Activated CD8-positive, alpha-beta memory T cell treated with anti-CD3 and anti-CD28 coated beads, Interleukin-2, amount 50 U/mL, for 1 hour (primary cell): ENCODE measurements around the gene LASP1NB.
"Not testable (repeated sequence)": the region's sequence is repeated elsewhere in the genome, so short reads cannot be mapped to it uniquely, and the experiment has no call there.

Experiments used
- DNase-seq: peaks from one replicate; pipeline ENCODE4 v3.0.0-alpha.2; 2020; ENCODE audit errors: extremely low read depth

The LASP1NB gene

DNA sequence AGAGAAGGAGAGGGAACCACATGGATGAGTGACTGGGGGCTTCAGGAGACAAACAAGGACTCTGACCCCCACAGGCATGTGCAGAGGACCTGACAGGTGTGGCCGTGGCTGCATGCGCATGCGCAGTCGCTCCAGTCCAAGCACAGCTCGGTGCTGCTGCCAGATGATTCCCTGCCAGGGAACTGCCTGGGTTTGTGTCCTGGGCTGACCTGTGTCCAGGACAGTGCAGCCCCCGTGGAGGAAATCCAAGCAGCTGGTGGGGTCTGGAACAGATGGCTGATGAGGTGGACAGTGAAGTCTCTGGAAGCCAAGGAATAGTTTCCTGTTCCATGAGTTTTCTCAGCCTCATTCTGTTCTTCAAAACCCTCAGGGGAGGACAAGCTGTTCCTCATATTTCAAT is 28.2 kb upstream of the LASP1NB start:
- no peak for DNase-seq

DNA sequence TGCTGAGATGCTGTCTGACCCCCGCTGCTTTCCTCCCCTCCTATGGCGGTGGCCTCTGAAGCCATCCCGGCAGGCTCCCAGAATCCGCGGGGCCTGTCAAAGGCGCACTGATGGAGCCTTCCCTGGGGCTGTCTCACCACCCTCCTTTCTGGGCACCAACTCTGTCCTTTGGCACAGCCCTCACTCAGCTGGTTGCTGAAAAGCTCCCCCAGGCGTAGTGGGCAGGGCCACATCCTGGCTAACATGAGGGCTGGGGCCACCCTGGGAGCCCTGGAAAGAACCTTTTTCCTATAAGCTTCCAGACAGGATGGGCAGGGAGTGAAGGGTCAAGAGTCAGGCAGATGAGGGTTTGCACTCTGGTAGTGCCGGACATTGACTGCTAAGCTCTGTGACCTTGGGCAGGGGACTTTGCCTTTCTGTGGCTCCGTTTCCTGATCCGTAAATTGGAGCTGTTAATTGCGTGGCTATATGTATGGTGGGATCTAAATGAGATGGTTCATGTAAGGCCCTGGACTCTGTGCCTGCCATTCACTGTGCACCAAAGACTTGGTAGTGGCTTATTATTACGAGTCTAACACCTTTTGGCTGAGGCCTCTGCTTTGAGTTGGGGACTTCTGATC is 27.6 kb upstream of the LASP1NB start:
- no peak for DNase-seq

DNA sequence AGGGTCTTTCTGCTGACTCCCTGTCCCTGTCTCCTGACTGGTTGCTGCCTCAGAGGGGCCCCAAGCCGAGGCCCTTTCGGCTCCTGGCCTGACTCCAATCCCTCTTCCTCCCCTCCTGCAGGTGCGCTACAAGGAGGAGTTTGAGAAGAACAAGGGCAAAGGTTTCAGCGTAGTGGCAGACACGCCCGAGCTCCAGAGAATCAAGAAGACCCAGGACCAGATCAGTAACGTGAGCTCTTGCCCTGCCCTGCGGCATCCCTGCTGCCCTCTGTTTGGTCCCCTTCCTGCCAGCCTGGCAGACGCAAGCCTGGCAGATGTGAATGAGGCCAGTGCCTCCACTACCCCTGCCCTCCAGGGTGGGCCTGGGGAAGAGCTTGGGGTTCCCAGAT is 27.1 kb upstream of the LASP1NB start:
- no peak for DNase-seq

DNA sequence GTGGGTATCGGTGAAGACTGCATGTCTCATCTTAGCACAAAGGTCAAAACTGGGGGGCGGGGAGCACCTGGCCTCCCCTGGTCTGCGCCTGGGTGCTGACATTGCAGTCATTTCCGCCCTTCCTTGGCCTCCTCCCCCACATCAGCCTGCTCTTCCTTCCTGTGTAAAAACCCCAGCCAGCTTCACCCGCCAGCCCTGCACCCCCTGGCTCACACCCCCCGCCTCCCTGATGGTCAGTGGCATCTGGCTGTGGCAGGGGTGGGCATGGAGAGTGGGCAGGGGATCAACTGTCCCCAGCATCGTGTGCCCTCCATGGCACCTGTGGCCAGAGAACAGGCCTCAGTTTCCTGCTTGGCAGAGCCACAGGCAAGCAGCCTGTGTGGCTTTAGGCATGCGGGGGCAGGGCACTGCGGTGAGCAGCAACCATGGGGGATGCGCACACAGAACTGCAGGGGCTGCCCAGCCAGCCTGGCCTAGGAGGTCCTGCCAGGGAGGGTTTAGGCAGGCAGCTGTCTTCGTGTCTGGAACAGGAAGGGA is 26.5 kb upstream of the LASP1NB start:
- DNase-seq, result peak; percentile 79

DNA sequence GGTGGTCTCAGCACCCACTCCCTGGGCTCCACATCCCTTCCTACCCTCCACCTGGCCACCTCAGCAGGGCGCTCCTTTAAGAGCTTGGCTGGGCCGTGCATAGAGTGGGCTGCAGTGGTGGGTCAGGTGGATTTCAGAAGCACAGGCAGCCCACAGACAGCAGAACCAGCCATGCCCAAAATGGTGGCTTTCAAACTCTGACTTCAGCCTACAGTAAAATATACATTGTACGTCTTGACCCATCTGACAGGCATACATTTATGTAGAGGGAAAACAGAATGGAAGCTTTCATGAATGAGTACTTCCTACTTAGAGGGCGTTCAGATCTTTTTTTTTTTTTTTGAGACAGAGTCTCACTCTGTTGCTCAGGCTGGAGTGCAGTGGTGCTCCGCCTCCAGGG is 26.0 kb upstream of the LASP1NB start:
- no peak for DNase-seq

DNA sequence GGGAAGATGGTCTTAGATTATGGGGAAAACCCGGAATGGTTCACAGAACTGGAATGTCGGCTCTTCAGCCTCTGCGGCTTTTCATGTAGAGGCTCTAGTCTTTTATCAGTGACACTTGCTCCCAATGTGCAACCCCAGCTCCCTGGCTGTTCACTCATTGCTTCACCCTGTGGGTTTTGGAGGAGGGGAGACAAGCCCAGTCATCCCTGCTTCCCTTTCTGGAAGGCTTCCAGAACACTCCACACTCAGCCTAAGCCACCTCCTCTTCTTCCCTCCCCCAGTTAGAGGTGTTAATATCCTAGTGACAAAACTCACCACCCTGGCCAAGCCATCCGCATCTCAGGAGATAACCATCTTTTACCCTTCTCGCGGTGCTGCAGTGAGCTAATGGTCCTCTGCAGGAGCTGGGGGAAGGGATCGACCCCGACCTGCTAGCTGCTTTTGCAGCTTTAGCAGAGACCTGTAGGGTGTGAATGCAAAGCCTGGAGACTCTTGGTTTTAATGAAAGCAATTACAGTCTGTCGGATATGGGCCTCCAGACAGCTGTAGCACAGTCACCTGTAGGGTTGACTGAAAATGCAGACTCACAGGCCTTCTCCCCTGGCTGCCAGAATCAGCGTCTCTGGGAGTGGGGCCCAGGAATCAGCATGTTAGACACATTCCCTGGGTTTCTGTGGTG is 24.3 kb upstream of the LASP1NB start:
- no peak for DNase-seq

DNA sequence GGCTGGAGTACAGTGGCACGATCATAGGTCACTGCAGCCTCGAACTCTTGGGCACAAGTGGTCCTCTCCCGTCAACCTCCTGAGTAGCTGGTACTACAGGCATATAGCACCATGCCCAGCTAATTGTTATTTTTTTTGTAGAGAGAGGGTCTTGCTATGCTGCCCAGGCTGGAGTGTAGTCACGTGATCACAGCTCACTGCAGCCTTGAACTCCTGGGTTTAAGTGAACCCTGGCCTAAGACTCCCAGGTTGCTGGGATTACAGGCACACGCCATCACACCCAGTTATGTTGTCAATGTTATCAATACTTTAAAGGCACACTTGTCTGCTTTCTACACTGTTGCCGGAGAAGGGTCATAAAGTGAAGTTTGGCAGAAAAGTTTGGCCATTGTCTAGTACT is 22.0 kb upstream of the LASP1NB start:
- DNase-seq, result no peak

DNA sequence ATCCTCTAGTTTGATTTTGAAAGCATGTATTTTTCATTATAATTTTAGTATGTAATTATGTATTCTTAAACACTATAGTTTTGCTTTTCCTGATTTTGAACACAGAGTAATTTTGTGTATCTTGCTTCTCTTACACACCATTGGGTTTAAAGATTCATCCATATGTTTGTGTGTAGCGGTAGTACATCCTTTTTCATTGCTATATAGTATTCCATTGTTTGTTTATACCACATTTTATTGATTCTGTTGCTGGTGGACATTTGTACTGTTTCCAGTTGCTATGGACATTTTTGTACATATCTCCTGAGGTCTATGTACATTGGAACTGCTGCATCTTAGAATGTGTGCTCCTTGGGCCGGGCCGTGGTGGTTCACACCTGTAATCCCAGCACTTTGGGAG is 20.5 kb upstream of the LASP1NB start:
- DNase-seq, result no peak

DNA sequence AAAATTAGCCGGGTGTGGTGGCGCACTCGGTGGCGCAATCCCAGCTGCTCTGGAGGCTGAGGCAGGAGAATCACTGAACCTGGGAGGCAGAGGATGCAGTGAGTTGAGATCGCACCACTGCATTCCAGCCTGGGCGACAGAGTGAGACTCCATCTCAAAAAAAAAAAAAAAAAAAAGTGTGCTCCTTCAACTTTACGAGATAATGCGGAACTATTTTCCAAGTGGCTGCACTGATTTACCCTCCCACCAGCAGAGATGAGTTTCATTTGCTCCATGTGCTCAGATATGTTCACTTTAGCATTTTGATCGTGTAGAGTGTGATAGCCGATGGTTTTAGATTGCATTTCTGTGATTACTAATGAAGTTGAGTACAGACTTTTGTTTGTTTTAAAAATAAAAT is 20.0 kb upstream of the LASP1NB start:
- DNase-seq, result no peak

DNA sequence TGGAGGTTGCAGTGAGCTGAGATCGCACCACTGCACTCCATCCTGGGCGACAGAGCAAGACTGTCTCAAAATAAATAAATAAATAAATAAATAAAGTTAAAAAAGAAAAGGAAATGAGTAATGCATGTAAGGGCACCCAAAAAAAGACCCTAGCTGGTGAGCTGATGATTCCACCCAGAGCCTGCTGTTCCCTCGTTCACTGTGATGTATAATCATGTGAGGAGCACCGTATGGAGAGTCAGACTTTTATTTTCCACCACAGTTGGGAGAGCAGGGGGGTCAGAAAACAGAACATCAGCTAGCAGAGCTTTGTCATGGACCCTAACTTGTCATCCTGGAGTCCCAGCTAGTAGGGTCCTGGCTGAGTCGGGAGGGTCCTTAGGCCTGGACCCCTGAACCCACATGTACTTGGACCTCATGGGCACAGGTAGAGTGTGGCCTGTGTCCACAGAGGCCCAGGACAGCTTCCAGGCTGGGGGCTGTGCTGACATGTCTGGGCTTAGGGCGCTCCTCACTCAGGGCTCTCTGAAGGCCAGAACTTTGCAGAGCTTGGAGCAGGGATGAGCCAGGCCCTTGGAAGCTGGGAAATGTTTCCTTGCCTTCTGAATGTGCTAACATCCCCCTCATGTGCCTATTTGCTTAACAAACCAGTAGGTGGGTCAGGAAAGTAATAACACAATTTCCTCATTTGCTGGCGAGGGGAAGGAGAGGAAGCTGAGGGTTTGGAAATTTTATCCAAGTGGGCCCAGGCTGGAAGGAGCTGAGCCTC is 18.8 kb upstream of the LASP1NB start:
- DNase-seq, result no peak

DNA sequence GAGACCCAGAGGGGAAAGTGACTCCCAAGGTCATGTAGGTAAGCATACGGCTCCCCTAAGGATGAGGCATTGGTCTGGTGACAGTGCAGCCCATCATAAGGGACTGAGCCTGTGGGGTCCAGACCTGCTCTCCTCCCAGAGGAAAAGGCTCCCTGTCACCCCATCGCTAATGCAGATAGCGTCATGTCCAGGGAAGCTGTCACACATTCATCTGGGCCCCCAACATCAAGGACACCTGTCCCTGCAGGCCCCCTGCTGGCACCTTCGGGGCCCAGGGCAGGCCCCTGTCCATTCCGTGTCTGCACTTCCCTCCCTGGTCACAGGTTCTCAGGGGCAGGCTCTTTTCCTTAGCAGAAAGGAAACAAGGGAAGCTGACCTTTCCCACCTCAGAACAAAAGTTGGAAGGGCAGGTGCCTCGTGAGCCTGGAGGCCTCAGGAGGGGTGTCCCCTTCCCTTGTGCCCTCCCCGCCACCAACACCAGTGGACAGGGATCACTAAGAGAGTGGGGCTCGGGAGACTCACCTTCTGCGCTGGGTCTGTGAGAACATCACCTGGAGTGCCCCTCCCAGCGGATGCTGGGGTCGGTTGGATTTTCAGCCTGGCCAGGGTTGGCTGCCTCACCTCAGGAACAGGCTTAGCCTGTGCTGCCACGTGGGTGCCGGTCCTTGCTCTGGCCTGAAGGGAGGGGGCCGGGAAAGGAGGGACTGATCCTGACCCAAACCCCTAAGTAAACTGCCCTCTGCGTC is 17.3 kb upstream of the LASP1NB start:
- DNase-seq, result no peak

DNA sequence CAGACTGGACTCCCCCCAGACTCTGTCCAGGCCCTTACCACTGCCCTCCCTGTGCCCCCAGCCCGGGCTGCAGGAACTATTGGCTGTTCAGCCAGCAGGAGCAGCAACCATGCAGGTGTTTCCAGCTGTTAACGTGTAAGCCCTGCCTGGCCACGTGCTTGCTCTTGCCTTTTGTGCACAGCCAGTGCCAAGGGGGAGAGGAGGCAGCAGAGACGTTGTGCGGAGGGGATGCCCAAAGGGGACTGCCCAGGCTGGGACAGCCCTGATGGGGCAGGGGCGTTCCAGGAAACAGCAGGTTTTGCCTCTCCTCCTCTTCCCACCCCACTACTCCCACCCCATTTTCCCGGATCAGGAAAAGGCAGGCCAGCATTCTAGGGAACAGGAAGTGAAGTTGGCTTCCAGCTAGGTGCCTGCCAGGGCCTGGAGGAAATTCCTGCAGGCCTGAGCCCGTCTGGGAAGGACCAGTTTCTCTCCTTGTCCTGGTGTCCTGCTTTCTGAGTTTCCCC is 16.7 kb upstream of the LASP1NB start:
- no peak for DNase-seq

DNA sequence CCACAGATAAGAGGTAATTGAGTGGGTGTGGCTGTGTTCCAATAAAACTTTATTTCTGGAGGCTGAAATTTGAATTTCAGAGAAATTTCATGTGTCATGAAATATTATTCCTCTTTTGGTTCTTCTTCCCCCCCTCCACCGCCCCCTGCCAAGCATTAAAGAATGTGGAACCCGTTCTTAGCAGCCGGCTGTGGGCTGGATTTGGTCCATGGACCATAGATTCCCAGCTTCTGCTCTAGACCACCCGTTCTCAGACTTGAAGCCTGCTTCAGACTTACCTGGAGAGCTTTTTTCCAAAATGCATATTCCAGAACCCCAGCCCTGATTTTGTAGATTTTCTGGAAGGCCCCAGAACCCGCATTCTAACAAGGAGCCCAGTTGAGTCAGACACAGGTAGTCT is 15.1 kb upstream of the LASP1NB start:
- DNase-seq, result no peak

DNA sequence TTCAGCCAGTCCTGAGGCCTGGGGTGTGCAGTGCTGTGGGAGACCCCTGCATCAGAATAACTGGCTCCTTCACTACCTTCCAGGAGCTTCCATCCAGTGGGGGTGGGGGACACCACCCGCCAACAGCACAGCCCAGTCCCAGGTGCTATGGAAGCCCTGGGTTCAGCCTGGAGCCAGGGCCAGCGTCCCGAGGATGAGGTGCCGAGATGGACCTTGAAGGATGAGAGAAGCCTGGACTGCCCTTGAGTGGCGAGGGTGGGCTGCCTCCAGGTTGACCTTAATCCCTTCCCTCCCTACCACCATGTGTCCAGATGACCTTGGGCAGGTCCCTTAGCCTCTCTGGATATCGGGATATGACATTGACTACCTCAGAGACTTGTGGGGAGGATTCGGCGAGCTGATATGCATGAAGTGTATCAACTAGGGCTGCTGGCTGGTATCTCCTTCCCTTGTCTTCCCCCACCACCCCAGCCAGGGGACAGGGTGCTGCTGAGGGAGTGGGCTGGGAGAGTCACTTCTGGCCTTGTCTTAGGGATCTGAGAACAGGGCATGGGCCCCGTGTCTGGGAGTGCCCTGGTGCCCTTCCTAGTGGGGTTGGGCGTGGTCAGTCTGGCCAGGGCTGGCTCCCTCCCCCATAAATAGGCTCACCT is 14.2 kb upstream of the LASP1NB start:
- no peak for DNase-seq

DNA sequence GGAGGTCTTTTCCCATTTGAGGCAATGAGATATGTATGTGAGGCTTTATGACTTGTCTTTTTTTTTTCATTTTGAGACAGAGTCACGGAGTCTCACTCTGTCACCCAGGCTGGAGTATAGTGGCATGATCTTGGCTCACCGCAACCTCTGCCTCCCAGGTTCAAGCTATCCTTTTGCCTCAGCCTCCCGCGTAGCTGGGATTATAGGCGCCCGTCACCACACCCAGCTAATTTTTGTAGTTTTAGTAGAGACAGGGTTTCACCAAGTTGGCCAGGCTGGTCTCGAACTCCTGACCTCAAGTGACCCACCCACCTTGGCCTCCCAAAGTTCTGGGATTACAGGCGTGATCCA is 13.7 kb upstream of the LASP1NB start:
- not testable (repeated sequence) for DNase-seq

DNA sequence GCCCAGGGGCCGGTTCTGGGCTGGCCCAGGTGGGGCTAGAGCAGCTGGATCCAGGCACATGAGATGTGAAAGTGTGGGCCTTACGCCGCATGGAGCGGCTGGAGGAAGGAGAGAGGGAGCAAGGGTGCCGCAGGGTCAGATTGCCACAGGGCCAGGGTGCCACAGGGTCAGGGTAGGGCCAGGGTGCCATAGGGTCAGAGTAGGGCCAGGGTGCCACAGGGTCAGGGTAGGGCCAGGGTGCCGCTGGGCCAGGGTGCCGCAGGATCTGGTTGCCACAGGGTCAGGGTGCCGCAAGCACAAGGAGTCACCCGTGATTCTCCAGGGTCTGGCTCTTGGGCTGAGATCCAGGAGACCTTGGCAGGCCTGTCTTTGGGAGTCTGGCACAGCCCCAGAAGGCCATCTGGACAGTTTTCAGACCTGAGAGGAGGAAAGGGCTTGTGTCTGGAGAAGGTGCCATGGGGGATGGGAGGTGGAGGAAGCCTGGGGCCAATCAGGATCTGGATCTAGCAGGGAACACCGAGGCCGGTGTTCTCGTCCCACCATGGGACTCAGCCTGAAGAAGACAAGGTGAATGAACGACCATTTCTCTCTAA is 13.1 kb upstream of the LASP1NB start:
- no peak for DNase-seq

DNA sequence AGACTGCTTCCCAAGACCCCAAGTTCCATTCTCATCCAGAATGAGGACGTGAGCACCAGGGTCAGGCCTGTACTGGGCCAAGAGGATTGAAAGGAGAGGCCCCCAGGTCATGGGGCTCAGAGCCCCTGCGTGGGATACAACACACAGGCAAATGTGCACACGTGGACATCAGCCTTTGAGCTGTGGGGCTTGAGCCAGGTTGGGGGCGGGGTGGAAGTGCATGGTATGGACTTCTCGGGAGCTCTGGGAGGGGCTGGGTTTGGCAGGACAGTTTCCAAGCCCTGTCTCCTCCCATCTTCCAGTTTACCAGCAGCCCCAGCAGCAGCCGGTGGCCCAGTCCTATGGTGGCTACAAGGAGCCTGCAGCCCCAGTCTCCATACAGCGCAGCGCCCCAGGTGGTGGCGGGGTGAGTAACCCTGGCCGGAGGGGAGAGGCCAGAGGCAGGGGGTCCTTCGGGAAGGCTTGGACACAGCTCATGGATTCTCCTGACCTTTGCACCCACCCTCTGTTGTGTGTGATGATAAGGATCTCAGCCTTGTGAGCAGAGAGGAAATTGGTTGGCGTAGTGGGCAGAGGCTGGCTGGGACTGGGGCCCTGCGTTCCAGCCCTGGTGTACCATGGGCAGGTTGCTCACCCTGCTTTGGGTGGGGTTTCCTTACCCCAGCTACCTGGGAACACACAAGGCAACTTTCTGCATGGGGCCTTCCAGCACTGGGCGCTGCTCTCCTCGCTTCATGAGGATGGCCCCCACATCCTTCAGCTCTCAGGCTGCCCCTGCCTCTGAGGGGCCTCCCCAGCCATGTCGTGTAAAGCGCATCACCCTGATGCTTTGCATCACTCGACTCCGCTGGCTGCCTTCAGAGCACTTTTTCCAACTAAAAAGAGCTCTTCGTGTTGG is 10.4 kb upstream of the LASP1NB start:
- no peak for DNase-seq

DNA sequence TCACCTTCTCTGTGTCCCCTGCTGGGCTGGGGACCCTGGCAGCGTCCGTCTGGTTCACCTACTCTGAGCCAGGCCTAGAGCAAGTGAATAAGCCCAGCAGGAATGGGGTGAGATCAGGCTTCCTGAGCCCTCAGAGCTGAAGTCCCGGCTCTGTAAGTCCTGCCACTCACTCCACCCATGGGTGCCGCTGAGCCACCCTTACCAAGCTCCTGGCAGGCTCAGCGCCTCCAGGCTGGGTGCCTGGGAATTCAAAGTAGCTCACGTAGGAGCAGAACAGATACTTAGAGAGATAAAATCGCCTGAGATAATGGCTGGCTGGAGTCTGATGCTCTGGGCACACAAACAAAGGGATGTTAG is 9.8 kb upstream of the LASP1NB start:
- no peak for DNase-seq

DNA sequence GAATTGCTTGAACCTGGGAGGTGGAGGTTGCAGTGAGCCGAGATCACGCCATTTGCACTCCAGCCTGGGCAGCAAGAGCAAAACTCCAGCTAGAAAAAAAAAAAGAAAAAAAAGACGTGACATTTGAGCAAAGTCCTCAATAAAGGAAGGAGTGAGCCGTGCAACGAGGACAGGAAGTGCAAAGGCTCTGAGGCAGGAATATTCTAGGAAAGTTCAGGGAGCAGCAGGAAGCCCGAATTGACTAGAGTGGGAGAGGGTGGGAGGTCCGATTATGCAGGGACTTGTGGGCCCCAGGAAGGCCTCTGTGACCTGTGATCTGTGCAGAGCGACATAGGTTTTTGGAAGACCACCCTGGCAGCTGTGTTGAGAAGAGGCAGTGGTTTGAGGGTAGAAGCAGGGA is 8.6 kb upstream of the LASP1NB start:
- no peak for DNase-seq

DNA sequence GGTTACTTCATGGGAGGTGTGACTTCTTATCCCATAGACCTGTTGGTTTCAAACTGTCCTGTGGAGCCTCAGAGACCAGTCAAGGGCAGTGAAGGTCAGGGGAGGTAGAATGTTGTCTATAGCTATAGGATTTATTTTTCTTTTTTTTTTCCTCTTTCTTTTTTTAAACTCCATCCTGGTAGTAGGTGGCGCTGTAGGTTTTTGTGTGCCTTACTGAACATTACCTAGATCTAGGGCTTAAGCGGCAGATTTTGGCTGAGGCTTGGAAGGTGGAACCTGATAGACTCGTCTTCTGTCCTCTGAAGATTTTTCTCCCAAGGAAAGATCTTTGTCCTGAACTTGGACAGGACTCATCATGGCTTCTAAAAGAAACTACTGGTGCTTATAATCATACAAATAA is 8.2 kb upstream of the LASP1NB start:
- DNase-seq, result no peak
